GM21360 (cell line): ENCODE results near the gene C12orf54.
"Not testable (repeated sequence)": the region's sequence is repeated elsewhere in the genome, so short reads cannot be mapped to it uniquely, and the experiment has no call there.

ENCODE experiments used
- ATAC-seq: cut with Tn5 transposase; IDR thresholded peaks from one replicate; pipeline ENCODE4 v1.9.1; 2021; ENCODE audit warnings: mild to moderate bottlenecking, moderate library complexity; ENCODE audit not compliant: unreplicated experiment

C12orf54 gene

DNA sequence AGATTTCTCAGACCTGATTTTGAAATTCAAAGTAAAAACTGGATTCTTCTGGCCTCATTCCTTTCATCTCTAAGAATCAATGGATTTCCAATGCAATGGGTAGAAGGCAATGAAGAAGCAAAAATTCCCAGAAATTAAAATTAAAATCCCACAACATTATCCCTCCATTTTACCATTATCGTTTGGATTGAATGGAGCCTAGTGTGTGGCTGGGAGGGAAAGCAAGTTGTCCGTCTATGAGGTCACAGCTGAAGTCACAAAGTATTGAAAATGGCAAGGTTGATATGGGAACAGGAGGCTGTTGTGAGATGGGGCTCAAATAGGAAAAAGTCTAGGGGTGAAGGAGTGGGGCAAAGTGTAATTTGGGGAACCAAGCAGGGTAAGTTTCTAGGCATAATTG is at the start of gene C12orf54:
TSS of gene C12orf54 (plus strand) at position 301 of the 400 bp plus-strand sequence. CDS start 799 bp downstream, outside the sequence.
- no peak for ATAC-seq

DNA sequence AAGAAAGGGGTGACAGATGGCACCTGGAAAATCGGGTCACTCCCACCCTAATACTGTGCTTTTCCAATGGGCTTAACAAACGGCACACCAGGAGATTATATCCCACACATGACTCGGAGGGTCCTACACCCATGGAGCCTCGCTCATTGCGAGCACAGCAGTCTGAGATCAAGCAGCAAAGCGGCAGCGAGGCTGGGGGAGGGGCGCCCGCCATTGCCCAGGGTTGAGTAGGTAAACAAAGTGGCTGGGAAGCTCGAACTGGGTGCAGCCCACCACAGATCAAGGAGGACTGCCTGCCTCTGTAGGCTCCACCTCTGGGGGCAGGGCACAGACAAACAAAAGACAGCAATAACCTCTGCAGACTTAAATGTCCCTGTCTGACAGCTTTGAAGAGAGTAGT is 48.3 kb upstream of the C12orf54 start:
- not testable (repeated sequence) for ATAC-seq

DNA sequence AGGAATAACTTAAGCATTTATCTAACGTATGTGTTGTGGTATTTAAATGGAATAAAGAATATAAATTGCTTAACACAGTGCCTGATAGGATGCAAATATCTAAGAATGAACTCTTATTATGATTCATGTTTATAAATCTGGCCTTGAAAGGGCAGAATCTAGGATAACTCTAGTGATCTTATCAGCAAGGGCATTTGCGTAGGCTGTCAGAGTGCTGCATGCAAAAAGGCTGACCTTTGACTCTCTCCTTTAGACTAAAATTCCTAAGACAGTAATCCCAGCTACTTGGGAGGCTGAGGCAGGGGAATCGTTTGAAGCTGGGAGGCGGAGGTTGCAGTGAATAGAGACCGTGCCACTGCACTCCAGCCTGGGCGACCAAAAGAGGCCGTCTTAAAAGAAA is 41.2 kb upstream of the C12orf54 start:
- ATAC-seq = no peak

DNA sequence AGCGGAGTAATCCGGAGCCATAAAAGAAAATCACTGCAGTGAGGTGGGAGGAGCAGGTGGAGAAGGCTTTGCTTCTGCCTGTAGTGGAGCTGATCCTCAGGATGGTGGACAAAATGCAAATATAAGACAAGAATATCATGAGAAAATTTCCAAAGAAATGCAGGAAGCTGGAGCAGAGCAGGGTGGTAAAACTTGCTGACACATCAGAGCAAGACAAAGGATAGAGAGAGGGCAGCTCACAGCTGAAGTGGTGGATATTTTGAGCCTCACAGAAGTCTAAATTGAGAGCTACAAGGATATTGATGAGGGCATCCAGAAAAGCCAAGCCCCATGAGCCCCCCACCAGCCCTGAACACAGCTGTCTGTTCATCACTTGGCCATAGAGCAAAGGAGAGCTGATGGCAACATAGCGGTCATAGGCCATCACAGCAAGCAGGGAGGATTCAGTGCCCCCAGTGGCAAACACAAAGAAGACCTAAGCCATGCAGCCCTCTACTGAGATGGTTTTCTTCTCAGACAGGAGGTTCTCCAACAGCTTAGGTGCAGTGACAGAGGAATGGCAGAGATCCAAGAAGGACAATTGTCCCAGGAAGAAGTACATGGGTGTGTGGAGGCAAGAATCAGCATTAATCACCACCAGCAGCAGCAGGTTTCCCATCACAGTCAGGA is 40.0 kb upstream of the C12orf54 start:
- no peak for ATAC-seq

DNA sequence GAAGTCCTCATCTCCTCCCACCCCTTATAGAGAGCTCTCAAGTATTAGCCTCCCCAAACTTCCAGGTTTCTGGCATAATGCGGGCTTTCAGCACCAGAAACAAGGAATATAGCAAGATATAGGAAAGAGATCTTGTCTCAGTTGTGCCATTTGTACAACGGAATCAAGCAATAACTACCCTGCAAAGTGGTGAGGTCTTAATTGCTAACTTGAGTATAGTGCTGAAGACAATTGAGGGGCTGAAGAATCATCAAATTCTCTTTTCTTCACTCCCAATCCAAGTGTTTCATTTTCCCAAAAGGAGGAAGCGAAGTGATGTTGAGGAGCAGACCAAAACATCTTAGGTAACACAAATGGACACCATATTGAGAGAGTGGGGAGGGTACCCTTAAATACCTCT is 36.8 kb upstream of the C12orf54 start:
- ATAC-seq = no peak

DNA sequence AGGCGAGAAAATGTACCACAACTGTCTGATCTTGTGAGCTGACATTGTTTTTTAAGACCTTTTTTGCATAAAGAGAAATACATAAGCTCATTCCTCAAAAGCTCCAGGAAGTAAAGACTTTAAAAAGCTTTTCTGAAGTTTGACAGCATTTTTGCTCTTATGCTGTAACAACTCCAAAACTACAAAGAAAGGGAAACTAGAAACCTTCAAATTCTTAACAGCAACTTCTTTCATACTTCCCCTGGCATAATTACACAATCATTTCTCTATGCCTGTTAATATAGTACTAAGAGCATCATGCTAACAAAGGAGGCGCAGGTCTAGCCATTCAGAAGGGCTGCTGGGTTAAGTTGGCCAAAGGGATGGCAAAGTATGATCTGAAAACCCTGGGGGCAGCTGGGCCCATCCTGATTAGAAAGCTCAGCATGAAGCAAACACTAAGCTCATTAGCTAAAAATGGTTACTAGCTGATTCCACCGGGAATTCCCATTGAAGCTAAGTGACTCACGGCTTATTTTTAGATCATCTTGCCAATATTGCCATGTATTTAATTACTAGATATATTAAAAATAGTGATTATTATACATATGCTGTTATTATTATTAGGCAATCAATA is 36.0 kb upstream of the C12orf54 start:
- ATAC-seq = no peak

DNA sequence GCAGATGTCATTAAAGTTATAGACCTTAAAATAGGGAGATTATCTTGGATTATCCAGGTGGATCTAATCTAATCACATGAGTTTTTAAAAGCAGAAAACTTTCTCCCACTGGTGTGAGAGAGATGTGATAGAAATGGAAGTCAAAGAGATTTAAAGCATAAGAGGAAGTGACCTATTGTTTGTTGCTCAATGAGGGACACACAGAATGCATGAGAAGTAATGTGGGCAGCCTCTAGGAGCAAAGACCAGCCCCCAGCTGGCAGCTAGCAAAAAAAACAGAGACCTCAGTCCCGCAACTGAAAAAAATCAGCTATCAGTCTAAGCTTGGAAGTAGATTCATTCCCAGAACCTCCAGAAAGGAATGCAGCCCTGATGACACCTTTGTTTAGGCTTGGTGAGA is 34.5 kb upstream of the C12orf54 start:
- no peak for ATAC-seq

DNA sequence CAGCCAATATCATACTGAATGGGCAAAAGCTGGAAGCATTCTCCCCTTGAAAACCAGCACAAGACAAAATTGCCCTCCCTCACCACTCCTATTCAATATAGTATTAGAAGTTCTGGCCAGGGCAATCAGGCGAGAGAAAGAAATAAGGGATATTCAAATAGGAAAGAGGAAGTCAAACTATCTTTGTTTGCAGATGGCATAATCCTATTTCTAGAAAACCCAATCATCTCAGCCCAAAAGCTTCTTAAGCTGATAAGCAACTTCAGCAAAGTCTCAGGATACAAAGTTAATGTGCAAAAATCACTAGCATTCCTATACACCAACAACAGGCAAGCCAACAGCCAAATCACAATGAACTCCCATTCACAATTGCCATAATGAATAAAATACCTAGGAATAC is 30.9 kb upstream of the C12orf54 start:
- no peak for ATAC-seq

DNA sequence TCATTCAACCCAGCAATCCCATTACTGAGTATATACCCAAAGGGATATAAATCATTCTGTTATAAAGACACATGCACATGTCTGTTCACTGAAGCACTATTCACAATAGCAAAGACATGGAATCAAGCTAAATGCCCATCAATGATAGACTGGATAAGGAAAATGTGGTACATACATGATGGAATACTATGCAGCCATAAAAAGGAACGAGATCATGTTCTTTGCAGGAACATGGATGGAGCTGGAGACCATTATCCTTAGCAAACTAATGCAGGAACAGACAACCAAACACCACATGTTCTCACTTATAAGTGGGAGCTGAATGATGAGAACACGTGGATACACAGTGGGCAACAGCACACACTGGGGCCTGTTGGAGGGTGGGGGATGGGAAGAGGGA is 29.3 kb upstream of the C12orf54 start:
- not testable (repeated sequence) for ATAC-seq

DNA sequence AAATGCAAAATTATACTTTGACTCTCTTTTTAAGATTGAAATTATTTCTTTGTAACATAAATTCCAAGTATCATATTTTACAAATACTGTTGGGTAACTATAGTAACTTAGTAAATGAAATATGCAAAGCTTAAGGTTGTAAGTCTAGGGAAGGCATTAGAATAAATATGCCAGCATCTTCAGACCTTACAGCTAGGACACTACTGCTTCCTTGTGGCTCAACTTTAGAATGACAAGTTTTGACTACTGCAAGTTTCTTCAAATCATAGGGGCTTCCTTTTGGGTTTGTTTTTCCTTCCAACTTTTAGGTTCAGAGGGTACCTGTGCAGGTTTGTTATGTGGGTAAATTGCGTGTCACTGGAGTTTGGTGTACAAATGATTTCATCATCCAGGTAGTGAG is 27.6 kb upstream of the C12orf54 start:
- no peak for ATAC-seq

DNA sequence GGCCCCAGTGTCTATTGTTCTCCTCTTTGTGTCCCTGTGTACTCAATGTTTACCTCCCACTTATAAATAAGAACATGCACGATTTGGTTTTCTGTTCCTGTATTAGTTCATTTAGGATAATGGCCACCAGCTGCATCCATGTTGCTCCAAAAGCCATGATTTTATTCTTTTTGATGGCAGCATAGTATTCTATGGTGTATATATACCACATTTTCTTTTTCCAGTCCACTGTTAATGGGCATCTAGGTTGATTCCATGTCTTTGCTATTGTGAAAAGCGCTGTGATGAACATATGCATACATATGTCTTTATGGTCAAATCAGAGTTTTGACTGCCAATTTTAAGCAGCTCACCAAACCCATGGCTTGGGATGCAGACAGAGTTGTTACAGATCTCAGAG is 27.2 kb upstream of the C12orf54 start:
- no peak for ATAC-seq

DNA sequence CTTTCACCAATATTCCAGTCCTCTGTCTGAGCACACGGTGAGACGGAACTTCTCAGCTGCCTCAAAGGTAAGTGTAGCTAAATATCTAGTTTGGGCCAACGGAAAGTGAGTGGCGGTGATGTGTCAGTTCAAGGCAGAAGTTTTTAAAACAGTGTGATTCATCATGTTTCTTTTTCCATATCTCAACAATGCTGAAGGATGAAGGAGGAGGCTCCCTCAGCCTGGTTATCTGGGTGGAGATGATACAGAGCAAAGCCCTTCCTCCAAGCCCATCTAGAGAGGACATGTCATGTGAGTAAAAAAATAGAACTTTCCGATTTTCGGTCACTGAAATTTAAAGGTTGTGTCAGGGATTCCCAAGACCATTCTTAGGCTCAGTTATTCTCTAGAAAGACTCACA is 23.0 kb upstream of the C12orf54 start:
- ATAC-seq = no peak

DNA sequence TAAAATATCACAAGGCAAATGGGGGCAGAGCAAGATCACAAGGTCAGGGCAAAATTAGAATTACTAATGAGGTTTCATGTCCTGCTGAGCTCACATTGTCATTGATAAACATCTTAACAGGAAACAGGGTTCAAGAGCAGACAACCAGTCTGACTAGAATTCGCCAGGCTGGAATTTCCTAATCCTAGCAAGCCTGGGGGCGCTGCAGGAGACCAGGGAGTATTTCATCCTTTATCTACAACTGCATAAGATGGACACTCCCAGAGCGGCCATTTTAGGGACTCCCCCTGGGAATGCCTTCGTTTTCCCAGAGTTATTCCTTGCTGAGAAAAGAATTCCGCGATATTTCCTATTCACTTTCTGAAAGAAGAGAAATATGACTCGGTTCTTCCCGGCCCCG is 13.3 kb upstream of the C12orf54 start:
- not testable (repeated sequence) for ATAC-seq

DNA sequence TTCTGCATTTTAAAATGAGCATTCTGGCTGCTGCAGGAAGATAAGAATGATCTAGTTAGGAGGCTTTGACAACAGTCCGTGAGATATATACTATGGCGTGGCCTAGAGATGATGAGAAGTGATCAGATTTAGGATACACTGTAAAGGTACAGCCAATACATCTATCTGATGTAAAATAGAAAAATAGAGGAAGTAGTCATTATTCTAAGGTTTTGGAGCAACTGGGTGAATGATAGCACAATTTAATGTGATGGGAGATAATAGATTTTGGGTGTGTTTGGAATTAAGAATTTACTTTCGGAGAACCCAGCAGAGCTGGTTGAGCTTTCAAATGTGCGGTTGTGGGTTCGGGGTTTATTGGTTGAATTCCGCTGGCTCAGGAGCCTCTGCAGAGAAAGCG is 10.0 kb upstream of the C12orf54 start, which contains the start of gene ANP32D:
TSS of gene ANP32D (plus strand) at position 301 of the 400 bp plus-strand sequence. CDS start 106 bp downstream, outside the sequence.
- no peak for ATAC-seq

DNA sequence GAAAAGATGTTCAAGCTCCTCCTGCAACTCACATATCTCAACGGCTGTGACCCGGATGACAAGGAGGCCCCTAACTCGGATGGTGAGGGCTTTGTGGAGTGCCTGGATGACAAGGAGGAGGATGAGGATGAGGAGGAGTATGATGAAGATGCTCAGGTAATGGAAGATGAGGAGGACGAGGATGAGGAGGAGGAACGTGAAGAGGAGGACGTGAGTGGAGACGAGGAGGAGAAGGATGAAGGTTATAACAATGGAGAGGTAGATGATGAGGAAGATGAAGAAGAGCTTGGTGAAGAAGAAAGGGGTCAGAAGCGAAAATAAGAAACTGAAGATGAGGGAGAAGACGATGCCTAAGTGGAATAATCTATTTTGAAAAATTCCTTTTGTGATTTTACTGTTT is 9.2 kb upstream of the C12orf54 start:
- no peak for ATAC-seq

DNA sequence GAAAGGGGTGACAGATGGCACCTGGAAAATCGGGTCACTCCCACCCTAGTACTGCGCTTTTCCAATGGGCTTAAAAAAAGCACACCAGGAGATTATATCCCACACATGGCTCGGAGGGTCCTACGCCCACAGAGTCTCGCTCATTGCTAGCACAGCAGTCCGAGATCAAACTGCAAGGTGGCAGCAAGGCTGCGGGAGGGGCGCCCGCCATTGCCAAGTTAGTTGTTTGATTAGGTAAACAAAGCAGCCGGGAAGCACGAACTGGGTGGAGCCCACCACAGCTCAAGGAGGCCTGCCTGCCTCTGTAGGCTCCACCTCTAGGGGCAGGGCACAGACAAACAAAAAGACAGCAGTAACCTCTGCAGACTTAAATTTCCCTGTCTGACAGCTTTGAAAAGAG is 7.8 kb upstream of the C12orf54 start:
- ATAC-seq = not testable (repeated sequence)

DNA sequence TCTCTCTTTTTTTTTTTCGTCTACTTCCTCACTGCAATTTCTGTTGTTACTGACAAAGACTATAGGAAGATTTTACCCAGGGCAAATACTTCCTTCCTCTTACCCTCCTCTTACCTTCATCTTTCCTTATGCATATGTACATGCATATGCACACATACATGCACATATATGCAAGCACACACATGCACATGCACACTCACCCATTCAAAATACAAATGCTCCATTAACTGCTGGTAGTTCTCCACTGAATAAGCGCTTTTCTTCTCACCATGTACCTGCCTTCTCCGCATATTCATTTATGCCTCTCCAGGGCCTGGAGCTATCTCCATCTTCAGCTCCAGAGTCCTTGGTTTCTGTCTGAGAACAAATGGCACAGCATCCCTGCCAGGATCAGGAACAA is 632 bp downstream of the C12orf54 start:
- no peak for ATAC-seq

DNA sequence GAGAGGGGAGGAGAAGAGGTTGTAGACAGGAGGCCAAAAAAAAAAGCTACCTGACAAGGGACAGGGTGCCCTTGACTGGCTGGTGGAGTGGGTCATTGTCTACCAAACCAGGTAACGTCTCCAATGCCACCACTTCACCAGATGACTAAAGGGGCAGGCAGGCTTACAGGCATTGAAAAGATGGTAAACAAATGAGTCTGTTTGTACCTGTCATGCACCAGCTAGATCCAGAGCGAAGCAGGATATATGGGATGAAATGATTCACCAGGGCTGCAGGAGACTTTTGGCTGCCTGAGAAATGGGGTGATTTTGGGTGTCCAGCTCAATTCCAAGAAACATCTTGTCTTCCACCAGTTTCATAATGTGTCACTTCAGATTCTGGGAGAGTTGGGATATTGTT is 4.0 kb downstream of the C12orf54 start:
- ATAC-seq = no peak

DNA sequence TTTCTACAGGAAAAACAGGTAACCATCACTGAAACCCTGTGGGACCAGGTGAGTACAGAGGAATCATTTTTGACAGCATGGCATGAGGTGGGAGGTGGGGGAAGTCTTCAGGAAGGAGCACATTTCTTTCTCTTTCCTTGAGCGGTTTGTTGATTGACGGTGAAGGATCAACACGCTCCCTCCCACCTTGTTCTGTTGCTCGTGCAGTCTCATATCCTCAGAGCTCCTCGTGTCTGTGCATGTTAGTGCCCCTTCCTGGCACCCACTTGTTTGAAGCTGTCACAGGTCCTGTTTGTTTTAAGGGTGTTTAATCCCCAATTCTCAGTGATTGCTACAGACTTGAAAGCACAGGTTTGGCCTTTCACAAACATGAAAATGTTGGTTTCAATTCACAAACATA is 4.4 kb downstream of the C12orf54 start:
- no peak for ATAC-seq

DNA sequence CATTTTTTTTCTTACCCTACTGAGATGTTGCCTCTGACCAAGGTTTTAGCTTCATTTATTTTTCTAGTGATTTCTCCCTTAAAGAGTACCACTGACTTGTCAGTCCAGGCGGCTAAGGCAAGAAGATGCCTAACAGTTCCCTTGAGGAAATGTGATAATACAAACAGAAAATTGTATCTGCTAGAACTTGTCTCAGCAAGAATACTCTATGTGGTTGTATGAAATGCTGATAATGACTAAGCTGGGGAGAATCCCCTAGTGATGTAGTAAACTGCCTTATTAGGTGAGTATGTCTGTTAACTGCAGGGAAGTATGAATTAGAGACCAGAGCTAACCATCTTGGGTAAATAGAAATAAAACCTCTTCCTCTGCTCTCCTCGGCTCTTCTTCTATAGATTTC is 6.7 kb downstream of the C12orf54 start:
- ATAC-seq = peak; percentile 95

DNA sequence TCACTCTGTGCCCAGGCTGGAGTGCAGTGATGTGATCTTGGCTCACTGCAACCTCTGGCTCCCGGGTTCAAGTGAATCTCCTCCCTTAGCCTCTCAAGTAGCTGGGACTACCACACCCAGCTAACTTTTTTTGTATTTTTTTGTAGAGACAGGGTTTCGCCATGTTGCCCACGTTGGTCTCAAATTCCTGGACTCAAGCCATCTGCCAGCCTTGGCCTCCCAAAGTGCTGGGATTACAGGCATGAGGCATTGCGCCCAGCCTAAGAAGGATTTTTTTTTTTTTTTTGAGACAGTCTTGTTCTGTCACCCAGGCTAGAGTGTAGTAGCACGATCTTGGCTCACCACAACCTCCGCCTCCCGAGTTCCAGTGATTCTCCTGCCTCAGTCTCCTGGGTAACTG is 7.2 kb downstream of the C12orf54 start:
- not testable (repeated sequence) for ATAC-seq

DNA sequence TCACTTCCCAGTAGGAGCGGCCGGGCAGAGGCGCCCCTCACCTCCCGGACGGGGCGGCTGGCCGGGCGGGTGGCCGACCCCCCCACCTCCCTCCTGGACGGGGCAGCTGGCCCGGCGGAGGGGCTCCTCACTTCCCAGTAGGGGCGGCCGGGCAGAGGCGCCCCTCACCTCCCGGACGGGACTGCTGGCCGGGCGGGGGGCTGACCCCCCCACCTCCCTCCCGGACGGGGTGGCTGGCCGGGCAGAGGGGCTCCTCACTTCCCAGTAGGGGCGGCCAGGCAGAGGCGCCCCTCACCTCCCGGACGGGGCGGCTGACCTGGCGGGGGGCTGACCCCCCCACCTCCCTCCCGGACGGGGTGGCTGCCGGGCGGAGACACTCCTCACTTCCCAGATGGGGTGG is 18.0 kb downstream of the C12orf54 start:
- ATAC-seq = not testable (repeated sequence)

DNA sequence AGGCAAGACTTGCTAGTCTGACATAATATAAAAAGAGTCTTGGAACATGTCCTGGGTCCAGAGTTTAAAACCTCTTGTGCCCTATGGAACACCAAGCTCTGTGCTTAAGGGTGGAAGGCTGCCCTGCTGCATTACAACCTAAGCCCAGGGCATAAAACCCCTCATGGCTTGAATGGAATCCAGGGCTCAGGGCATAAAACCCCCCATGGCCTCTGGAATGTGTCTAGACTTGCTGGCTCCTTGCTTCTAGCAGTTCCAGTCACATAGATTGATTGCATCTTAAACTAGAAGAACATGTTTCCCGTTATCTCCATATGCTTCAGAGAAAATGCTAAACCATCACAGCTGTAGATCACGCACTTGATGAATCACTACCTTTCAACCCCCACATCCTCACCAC is 24.5 kb downstream of the C12orf54 start:
- not testable (repeated sequence) for ATAC-seq
